ENCODE data around the gene UBD. TPM values are rescaled to one million over a fixed set of nuclear protein-coding genes. Genes with fewer than 3 reads are reported as not detected.

UBD gene
- total and polyA plus RNA-seq, 7 donors, result 0.71 to 207 (median 10.0) TPM; not detected in 3

DNA sequence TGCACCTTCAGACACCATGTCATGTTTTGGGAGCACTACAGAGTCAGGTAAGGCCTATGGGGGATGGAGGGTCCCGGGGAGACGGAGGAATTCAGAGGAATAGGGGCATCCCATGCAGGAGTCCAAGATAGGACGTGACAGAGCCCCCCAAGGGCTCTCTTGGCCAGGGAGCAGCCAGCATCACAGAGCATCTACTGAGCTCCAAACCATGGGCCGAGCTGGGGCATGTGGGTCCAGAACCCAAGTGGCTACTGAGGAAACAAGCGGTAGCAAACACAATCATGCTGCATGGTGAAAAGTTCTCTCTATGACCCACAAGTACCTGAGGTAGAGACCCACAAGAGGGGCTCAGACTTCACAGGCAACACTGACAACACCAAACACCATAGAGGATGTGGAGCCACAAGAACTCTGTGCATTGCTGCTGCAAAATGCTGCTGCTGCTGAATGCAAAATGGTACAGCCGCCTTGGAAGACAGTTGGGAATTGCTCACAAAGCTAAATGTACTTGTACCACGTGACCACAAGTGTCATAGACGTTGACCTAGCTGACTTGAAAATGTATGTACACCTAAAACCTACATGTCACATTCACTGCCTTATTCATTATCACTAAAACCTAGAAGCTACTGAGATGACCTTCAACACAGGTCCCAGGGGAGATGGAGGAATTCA, 38.4 kb downstream of the UBD start:
- no peaks in the 10 kb centered on the region for H3K36me3 ChIP-seq
- H3K4me3 ChIP-seq, result no peak overlapping the region
- 37 to 61% methylated on average over 8 of the region's 8 CpGs for WGBS, 2 donors
- no peaks in the 10 kb centered on the region for H3K9me3 ChIP-seq
- no peak for TF ChIP-seq POLR2AphosphoS5 (IDR thresholded peaks at IDR 0.05)
- no peak for TF ChIP-seq EP300 (IDR thresholded peaks at IDR 0.05)
- TF ChIP-seq POLR2A (IDR thresholded peaks at IDR 0.05), result no peak
- TF ChIP-seq, protein P1, sequence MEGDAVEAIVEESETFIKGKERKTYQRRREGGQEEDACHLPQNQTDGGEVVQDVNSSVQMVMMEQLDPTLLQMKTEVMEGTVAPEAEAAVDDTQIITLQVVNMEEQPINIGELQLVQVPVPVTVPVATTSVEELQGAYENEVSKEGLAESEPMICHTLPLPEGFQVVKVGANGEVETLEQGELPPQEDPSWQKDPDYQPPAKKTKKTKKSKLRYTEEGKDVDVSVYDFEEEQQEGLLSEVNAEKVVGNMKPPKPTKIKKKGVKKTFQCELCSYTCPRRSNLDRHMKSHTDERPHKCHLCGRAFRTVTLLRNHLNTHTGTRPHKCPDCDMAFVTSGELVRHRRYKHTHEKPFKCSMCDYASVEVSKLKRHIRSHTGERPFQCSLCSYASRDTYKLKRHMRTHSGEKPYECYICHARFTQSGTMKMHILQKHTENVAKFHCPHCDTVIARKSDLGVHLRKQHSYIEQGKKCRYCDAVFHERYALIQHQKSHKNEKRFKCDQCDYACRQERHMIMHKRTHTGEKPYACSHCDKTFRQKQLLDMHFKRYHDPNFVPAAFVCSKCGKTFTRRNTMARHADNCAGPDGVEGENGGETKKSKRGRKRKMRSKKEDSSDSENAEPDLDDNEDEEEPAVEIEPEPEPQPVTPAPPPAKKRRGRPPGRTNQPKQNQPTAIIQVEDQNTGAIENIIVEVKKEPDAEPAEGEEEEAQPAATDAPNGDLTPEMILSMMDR (IDR thresholded peaks at IDR 0.05), result no peak
- intact Hi-C loops (cut with DNase I), result no loop called here
- H3K27me3 ChIP-seq, result no peaks in the 10 kb centered on the region
- H3K4me1 ChIP-seq, result no peaks in the 10 kb centered on the region
- no peak overlapping the region for H3K27ac ChIP-seq
- DNase-seq, result no peak

DNA sequence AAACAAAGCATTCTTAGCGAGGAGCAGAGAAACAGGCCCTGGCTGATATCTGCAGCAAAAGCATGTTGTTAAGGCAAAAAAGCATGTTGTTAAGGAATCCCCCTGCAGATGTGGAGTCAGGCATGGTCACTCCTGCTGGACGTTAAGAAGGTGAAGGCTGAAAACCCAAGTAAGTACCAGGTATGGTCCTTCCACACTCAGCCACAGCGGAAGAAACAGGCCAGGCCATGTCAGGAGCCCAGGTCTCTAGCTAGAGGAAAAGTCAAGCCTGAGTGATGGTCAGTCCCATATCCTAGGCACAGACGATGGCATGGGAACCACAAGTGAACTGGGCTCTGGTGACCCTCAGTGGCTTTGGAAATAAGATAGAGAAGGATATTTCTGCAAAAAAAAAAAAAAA, 39.3 kb downstream of the UBD start:
- intact Hi-C loops (cut with DNase I), result no loop called here

DNA sequence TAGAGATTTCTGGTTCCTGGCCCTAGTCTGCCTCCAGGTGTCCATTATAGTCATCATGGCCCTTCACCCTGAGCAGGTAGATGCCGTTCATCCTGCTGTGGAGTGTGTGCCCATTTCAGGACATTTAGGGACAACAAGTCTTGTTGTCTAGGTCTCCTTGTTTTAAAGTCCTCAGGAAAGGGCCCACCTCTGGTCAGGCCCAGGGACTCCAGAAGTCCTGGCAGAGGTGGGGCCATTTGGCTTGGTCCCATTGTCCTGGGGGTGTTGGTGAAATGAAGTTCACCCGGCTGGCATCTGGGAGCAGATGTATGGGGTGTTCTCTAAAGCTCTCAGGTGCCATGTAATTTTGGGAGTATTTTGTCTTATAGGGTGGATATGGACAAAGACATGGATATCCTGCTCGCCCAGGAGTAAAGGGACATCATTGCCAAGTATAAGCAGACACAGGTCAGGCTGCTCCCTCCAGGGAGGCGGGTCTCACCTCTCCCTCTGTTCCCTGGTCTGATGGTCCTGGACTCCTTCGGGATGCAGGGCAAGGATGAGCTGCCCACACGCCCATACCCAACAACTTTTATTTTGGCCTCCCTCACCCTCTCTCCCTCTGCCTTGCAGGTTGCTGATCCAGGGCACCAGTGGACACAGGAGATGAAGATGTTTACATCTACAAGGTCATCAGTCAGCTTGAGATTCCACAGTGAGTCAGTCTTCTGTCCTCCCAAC, 40.1 kb downstream of the UBD start:
- intact Hi-C loops (cut with DNase I), result no loop called here
- H3K36me3 ChIP-seq, result no peaks in the 10 kb centered on the region
- H3K9me3 ChIP-seq, result no peaks in the 10 kb centered on the region
- no peak overlapping the region for H3K4me3 ChIP-seq
- TF ChIP-seq, protein P1 (IDR thresholded peaks at IDR 0.05), result no peak
- no peak for TF ChIP-seq POLR2AphosphoS5 (IDR thresholded peaks at IDR 0.05)
- no peak for TF ChIP-seq POLR2A (IDR thresholded peaks at IDR 0.05)
- H3K27ac ChIP-seq, result no peak overlapping the region
- no peak for DNase-seq
- WGBS, 2 donors, result 81 to 92% methylated on average over 6 of the region's 6 CpGs
- H3K27me3 ChIP-seq, result no peaks in the 10 kb centered on the region
- no peaks in the 10 kb centered on the region for H3K4me1 ChIP-seq

More for the DNA sequence above, 39.3 kb downstream of the UBD start:
- no peaks in the 10 kb centered on the region for H3K9me3 ChIP-seq
- no peak overlapping the region for H3K4me3 ChIP-seq
- DNase-seq, result no peak
- TF ChIP-seq, protein P1 (IDR thresholded peaks at IDR 0.05), result no peak
- no peak for TF ChIP-seq POLR2AphosphoS5 (IDR thresholded peaks at IDR 0.05)
- TF ChIP-seq POLR2A (IDR thresholded peaks at IDR 0.05), result no peak
- TF ChIP-seq EP300 (IDR thresholded peaks at IDR 0.05), result no peak
- WGBS, 2 donors, result 84 to 85% methylated on average over 4 of the region's 4 CpGs
- H3K36me3 ChIP-seq, result no peaks in the 10 kb centered on the region
- no peak overlapping the region for H3K27ac ChIP-seq
- H3K4me1 ChIP-seq, result no peaks in the 10 kb centered on the region
- H3K27me3 ChIP-seq, result no peaks in the 10 kb centered on the region

DNA sequence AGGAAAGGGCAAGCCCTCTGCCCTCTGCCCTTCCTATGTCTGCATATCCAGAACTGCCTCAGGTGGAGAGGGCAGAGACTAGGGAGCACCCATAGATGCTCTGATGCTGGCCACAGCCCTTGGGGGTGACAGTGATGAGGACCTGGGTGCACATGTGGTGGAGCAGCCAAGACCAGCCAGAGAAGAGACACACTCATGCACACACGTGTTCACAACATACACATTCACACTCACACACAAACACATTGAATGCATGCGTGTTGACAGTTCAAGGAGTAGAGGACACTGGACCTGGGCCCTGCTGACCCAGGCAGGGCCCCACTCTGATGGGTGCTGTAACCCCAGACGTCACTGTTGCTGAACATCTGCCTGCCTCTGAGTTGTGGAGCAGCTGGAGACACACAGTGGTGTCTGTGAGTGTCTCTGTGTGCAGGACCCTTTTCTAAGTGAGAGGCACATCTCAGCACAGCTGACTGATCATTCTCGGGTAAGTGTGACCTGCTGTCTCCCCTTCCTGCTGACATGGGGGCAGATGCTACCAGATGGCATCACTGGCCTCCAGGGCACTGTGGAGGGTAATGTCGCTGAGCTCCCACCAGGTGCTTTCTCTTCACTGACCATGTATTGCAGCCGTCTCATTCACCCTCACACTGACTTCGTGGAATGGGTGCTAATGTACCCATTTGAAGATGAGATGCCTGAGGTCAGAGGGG, 41.6 kb downstream of the UBD start:
- Histone ChIP-seq H3K9me3 (no peaks in the 10 kb centered on the region), H3K27ac (no peak overlapping the region), H3K4me1 (no peaks in the 10 kb centered on the region), H3K36me3 (no peaks in the 10 kb centered on the region), H3K4me3 (no peak overlapping the region), H3K27me3 (no peaks in the 10 kb centered on the region)
- WGBS, 2 donors, result 80 to 82% methylated on average over 7 of the region's 7 CpGs
- no peak for DNase-seq
- TF ChIP-seq, protein P1 (IDR thresholded peaks at IDR 0.05), result no peak
- TF ChIP-seq EP300 (IDR thresholded peaks at IDR 0.05), result no peak
- no peak for TF ChIP-seq POLR2A (IDR thresholded peaks at IDR 0.05)
- no peak for TF ChIP-seq POLR2AphosphoS5 (IDR thresholded peaks at IDR 0.05)
- intact Hi-C loops (cut with DNase I), result no loop called here
